GM18873 (cell line): ENCODE data around the gene RBM6.
"Not testable (repeated sequence)": the region's sequence is repeated elsewhere in the genome, so short reads cannot be mapped to it uniquely, and the experiment has no call there.

Experiments
- ATAC-seq: cut with Tn5 transposase; IDR thresholded peaks from one replicate; pipeline ENCODE4 v1.9.1; 2021; ENCODE audit warnings: mild to moderate bottlenecking, moderate library complexity, moderate number of reproducible peaks; ENCODE audit not compliant: unreplicated experiment, low FRiP score

The RBM6 gene

DNA sequence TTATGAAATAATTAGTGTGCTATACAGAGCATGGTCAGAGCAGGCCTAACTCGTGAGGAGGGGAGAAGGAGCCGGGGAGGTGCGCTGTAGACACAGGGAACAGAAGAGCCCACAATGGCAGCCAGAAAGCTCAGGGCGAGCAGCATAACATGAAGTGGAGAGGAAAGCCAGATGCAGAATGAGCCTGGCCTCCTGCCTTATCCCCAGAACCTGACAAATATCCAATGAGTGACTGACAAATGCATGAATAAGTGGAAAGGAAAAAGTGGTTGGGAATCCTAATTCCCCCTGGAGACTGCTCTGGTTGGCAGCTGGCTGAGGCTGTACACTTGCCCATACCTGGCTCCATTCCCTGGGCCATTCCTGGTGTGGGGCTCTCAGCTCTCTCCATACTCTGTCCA lies 27.1 kb upstream of the RBM6 start:
- ATAC-seq, result no peak

GRCh38 chr3:49914906-49915305 lies 25.0 kb upstream of the RBM6 start:
- no peak for ATAC-seq

DNA sequence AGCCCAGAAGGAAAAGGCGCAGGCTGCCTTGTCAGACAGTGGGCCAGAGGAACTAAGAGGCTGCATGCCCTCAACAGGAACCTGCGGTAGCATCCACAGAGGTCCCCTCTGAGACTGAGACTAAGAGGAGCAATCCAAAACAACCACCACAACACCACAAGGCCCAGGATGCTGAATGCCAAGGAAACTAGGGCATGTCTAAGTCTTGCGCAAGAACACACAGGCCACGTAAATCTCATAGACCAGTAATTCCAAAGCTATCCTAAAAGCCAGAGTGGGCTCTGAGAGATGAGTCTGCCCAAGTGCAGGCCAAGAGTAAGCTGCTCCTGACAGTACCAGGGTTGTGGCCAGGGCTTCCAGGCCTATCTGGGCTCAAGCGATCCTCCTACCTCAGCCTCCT lies 23.3 kb upstream of the RBM6 start:
- ATAC-seq, result no peak

DNA sequence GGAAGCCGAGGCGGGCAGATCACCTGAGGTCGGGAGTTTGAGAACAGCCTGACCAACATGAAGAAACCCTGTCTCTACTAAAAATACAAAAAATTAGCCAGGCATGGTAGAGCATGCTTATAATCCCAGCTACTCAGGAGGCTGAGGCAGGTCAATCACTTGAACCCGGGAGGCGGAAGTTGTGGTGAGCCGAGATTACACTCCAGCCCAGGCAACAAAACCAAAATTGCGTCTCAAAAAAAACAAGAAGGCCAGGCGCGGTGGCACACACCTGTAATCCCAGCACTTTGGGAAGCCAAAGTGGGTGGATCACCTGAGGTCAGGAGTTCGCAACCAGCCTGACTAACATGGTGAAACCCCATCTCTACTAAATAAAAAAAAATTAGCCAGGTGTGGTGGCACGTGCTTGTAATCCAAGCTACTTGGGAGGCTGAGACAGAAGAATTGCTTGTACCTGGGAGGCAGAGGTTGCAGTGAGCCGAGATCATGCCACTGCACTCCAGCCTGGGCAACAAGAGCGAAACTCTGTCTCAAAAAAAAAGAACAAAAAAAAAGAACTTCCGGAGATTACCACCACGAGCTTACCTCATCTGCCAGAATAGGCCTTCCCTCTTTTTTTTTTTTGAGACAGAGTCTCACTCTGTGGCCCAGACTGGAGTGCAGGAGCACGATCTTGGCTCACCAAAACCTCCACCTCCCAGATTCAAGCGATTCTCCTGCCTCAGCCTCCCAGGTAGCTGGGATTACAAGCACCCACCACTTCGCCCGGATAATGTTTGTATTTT lies 22.0 kb upstream of the RBM6 start:
- ATAC-seq, result not testable (repeated sequence)

DNA sequence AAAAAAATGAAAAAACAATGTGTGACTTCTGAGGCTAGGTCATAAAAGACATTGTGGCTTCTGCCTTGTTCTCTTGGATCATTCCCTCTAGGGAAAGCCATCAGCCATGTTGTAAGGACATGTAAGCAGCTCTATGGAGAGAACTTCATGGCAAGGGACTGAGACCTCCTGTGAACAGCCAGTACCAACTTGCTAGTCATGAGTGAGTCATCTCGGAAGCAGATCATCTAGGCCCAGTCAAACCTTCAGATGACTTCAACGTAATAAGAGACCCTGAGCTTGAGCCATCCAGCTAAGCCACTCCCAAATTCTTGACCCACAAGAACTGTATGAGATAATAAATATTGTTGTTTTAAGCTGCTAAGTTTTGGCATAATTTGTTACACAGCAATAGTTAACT lies 15.3 kb upstream of the RBM6 start:
- ATAC-seq, result no peak

GRCh38 chr3:49925485-49925884 lies 14.5 kb upstream of the RBM6 start:
- ATAC-seq, result no peak

DNA sequence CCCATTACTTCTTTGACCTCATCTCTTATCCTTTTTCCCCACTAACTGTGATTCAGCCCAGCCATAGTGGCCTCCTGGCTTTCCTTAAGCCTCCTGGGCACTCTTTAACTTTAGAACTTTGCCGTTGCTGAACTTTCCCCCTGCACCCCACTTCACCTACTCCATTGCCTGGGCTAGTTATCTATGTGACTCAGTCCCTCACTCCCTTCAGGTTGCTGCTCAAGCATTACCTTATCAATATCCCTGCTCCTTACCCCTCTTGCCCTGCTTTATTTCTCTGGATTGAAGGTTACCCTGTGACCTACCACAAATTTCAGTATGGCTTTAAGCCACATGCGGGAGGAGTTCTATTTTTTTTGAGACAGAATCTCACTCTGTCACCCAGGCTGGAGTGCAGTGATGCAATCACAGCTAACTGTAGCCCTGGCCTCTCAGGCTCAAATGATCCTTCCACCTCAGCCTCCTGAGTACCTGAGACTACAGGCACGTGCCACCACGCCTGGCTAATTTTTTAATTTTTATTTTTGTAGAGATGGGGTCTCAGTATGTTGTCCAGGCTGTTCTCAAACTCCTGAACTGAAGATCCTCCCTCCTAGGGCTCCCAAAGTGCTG lies 13.7 kb upstream of the RBM6 start:
- ATAC-seq, result no peak

GRCh38 chr3:49927798-49928197 lies 12.2 kb upstream of the RBM6 start:
- ATAC-seq, result no peak

- ATAC-seq, result no peak
Measured at GRCh38 chr3:49928481-49929017, 11.4 kb upstream of the RBM6 start.

- peak; percentile 70 for ATAC-seq
Measured at GRCh38 chr3:49929291-49930167, 10.4 kb upstream of the RBM6 start, which contains the start of gene MON1A. MON1A (minus strand) TSS chr3:49929811; CDS start chr3:49913346, 16,465 bp downstream.

GRCh38 chr3:49930168-49930690 lies 9.7 kb upstream of the RBM6 start:
- no peak for ATAC-seq

GRCh38 chr3:49930922-49931321 lies 9.0 kb upstream of the RBM6 start:
- no peak for ATAC-seq

DNA sequence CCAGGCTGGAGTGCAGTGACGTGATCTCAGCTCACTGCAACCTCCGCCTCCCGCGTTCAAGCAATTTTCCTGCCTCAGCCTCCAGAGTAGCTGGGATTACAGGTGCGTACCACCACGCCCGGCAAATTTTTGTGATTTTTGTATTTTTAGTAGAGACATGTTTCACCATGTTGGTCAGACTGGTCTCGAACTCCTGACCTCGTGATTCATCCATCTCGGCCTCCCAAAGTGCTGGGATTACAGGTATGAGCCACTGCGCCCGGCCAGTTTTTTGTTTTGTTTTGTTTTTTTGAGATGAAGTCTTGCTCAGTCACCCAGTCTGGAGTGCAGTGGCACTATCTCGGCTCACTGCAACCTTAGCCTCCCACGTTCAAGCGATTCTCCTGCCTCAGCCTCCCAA lies 7.7 kb upstream of the RBM6 start:
- not testable (repeated sequence) for ATAC-seq

GRCh38 chr3:49937090-49937489 lies 2.9 kb upstream of the RBM6 start:
- no peak for ATAC-seq

DNA sequence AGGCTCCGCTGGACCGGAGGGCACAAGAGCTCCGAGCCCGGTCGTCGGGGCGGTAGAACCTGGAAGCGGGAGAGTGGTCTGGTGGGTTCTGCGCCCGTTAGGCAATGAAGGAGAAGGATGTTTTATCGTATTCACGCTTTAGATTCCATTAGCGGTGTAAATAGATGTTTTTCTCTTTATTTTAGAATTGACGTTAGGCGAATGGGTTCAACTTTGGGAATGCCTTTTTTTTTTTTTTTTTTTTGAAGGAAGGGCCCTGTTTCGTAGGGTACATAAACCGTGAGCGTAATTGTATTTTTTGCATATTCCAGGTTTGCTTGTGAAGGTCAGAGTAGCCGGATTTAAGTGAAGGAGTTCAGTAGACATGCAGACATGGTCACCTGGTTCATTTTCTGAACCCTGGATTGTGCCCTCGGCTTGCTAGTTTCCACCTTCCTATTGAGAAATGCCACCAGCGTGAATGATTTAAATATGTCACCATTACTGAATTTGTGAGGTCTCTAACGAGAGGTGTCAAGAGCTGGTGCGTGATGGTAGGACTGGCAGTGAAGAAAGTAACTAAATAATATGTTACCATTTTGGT lies 808 bp downstream of the RBM6 start:
- no peak for ATAC-seq

GRCh38 chr3:49942651-49943050 lies 2.7 kb downstream of the RBM6 start:
- no peak for ATAC-seq

DNA sequence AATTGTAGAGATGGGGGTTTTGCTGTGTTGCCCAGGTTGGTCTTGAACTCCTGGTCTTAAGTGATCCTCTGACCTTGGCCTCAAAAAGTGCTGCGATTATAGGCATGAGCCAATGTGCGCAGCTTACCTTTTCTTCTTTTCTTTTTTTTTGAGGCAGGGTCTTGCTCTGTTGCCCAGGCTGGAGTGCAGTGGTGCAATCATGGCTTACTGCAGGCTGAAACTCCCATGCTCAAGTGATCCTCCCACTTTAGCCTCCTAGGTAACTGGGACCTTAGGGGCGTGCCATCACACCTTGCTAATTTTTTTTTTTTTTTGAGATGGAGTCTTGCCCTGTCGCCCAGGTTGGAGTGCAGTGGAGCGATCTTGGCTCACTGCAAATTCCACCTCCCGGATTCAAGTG lies 13.0 kb downstream of the RBM6 start:
- ATAC-seq, result no peak

- no peak for ATAC-seq
Measured at GRCh38 chr3:49955636-49956035, 15.7 kb downstream of the RBM6 start.

DNA sequence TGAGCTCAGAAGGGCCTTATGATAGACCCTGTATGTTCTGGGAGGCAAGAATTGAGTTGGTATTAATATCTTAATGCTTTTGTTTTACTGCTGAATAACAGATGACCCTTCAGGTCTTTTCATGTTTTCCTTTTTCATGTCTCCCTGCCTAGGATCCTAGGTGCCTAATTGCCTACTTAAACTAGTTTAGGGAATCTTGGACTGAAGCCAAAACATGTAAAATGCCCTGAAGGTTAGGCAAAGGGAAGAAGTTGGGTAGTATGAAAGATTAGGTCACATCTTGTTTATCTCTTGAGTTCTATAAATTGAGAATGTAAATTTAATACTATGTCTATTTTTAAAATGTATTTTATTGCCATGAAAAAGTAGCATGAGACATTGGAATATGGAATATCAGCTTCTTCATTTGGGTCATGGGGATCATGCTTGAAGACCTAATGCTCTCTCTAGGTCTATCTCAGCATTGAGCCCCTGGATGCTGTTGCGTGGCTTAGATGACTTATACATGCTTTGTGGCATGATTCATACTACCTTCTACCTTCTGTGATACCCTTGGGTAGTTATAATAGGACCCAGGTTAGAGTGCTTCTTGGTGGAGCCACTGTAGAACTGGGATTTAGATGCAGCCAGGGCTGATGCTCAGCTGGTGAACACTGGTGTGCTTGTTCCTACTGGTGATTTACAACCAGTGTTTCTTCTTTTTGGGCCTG lies 26.4 kb downstream of the RBM6 start:
- ATAC-seq, result no peak

GRCh38 chr3:49967291-49967690 lies 27.3 kb downstream of the RBM6 start:
- no peak for ATAC-seq
